H1 (cell line): Measurements from ENCODE around the gene TXNDC16. TPM values are rescaled to one million over a fixed set of nuclear protein-coding genes. Genes with fewer than 3 reads are reported as not detected.

ENCODE experiments used
- CTCF ChIA-PET: fragments of 300-600 bp; sonication (Branson Sonifier 250); formaldehyde crosslinking; loops from one replicate; lab custom pipeline; 2021; ENCODE audit not compliant: partially characterized antibody; lab: Charles Lee
- POLR2A ChIA-PET: fragments of 300-600 bp; sonication (Branson Sonifier 250); formaldehyde crosslinking; loops from one replicate; lab custom pipeline; 2021; ENCODE audit warnings: inconsistent platforms; ENCODE audit not compliant: partially characterized antibody; lab: Charles Lee
- DNase-seq, 2 experiments: peaks; one replicate each; pipeline versions ENCODE4 v3.0.0 to v3.0.0-alpha.2; 2010 to 2022; ENCODE audit warnings: low spot score in 2 of 2, low read depth in 1 of 2, mixed read lengths in 1 of 2
- FAIRE-seq: peaks from 2 replicates; lab custom pipeline; 2011; peaks lifted over from hg19 to GRCh38; lab: Jason Lieb, UNC
- H2AFZ ChIP-seq: 2 replicates; pipeline ENCODE4 v1.8.1; 2012; ENCODE audit warnings: low read length, inconsistent platforms
- H2AK5ac ChIP-seq: 2 replicates; pipeline ENCODE4 v1.6.1; 2013; ENCODE audit warnings: low read depth, low read length
- H2BK120ac ChIP-seq: replicated peaks from 2 replicates; pipeline ENCODE3; 2013; ENCODE audit warnings: low read depth, low read length, inconsistent platforms
- H2BK12ac ChIP-seq: 2 replicates; pipeline ENCODE4 v1.6.1; 2013; ENCODE audit warnings: low read depth, low read length
- H2BK15ac ChIP-seq: 2 replicates; pipeline ENCODE4 v1.6.1; 2013; ENCODE audit warnings: low read length
- H2BK20ac ChIP-seq: 2 replicates; pipeline ENCODE4 v1.6.1; 2013; ENCODE audit warnings: low read length
- H2BK5ac ChIP-seq: 2 replicates; pipeline ENCODE4 v1.6.1; 2013; ENCODE audit warnings: low read depth, low read length
- H3K14ac ChIP-seq: 2 replicates; pipeline ENCODE4 v1.6.1; 2013; ENCODE audit warnings: inconsistent platforms; ENCODE audit not compliant: insufficient read length
- H3K18ac ChIP-seq: 2 replicates; pipeline ENCODE4 v1.6.1; 2013; ENCODE audit warnings: low read length; ENCODE audit errors: extremely low read depth
- H3K23ac ChIP-seq: 2 replicates; pipeline ENCODE4 v1.6.1; 2013; ENCODE audit warnings: inconsistent platforms; ENCODE audit not compliant: insufficient read length
- H3K23me2 ChIP-seq: 2 replicates; pipeline ENCODE4 v1.6.1; 2013; ENCODE audit warnings: low read depth, low read length
- H3K27ac ChIP-seq: 2 replicates; pipeline ENCODE4 v1.6.1; 2011; ENCODE audit warnings: low read depth, low read length, inconsistent platforms
- H3K27me3 ChIP-seq, 4 experiments: replicated peaks in 1 of 4; 1 replicate in 1 of 4; 2 replicates in 3 of 4; pipeline versions ENCODE4 v1.6.1 to v1.8.1; 2011 to 2013; ENCODE audit warnings: low read length in 3 of 4, mild to moderate bottlenecking in 3 of 4, inconsistent platforms in 2 of 4, mixed read lengths in 2 of 4, moderate library complexity in 1 of 4; ENCODE audit not compliant: control insufficient read depth in 3 of 4, insufficient read depth in 3 of 4; ENCODE audit errors: extremely low read depth in 1 of 4
- H3K36me3 ChIP-seq, 4 experiments: 2 replicates each; pipeline versions ENCODE4 v1.6.1 to v1.8.1; 2011 to 2013; ENCODE audit warnings: mild to moderate bottlenecking in 4 of 4, low read length in 3 of 4, moderate library complexity in 2 of 4, control low read depth in 1 of 4, inconsistent platforms in 1 of 4; ENCODE audit not compliant: insufficient read depth in 4 of 4, control insufficient read depth in 2 of 4
- H3K4ac ChIP-seq: replicated peaks from 2 replicates; pipeline ENCODE3; 2013; ENCODE audit warnings: low read length, low read depth, mixed read lengths, inconsistent platforms; ENCODE audit not compliant: insufficient read length
- H3K4me1 ChIP-seq, 4 experiments: replicated peaks in 1 of 4; 1 replicate in 1 of 4; 2 replicates in 3 of 4; pipeline versions ENCODE4 v1.6.1 to v1.8.1; 2011 to 2013; ENCODE audit warnings: low read length in 3 of 4, inconsistent platforms in 2 of 4, mixed read lengths in 1 of 4; ENCODE audit not compliant: insufficient read depth in 4 of 4, control insufficient read depth in 3 of 4
- H3K4me2 ChIP-seq, 2 experiments: 2 replicates each; pipeline versions ENCODE4 v1.6.1 to v1.8.1; 2011 to 2013; ENCODE audit warnings: low read depth in 2 of 2, low read length in 2 of 2, control low read depth in 1 of 2, inconsistent platforms in 1 of 2, mild to moderate bottlenecking in 1 of 2; ENCODE audit not compliant: insufficient read depth in 1 of 2
- H3K4me3 ChIP-seq, 4 experiments: fragments of 200-600, 300-600 bp in 1 of 4; sonication (generic), shearing (Covaris generic), sonication (Bioruptor Twin) in 1 of 4; 2 replicates each; pipeline versions ENCODE4 v1.5.1 to v1.8.1; 2011 to 2016; ENCODE audit warnings: low read length in 4 of 4, low read depth in 3 of 4, control low read depth in 2 of 4, inconsistent platforms in 2 of 4, mild to moderate bottlenecking in 2 of 4, mixed read lengths in 1 of 4, moderate library complexity in 1 of 4; ENCODE audit not compliant: insufficient read depth in 2 of 4; ENCODE audit errors: extremely low read depth in 1 of 4
- H3K56ac ChIP-seq: replicated peaks from 2 replicates; pipeline ENCODE3; 2013; ENCODE audit warnings: low read depth, mild to moderate bottlenecking, mixed read lengths, low read length, inconsistent platforms; ENCODE audit not compliant: insufficient read length
- H3K79me1 ChIP-seq: 2 replicates; pipeline ENCODE4 v1.6.1; 2013; ENCODE audit warnings: low read depth, low read length, control low read depth
- H3K79me2 ChIP-seq, 2 experiments: 2 replicates each; pipeline versions ENCODE4 v1.6.1 to v1.8.1; 2012 to 2013; ENCODE audit warnings: low read length in 2 of 2, mild to moderate bottlenecking in 2 of 2, inconsistent platforms in 1 of 2; ENCODE audit not compliant: insufficient read depth in 2 of 2, control insufficient read depth in 1 of 2
- H3K9ac ChIP-seq, 4 experiments: replicated peaks in 1 of 4; 1 replicate in 1 of 4; 2 replicates in 3 of 4; pipeline versions ENCODE4 v1.6.1 to v1.8.1; 2011 to 2013; ENCODE audit warnings: low read depth in 3 of 4, low read length in 3 of 4, control low read depth in 2 of 4, mild to moderate bottlenecking in 2 of 4, moderate library complexity in 2 of 4, inconsistent platforms in 1 of 4; ENCODE audit errors: extremely low read depth in 1 of 4
- H3K9me3 ChIP-seq, 2 experiments: 2 replicates each; pipeline versions ENCODE4 v1.6.1 to v1.8.1; 2012 to 2013; ENCODE audit warnings: mild to moderate bottlenecking in 2 of 2, moderate library complexity in 2 of 2, control low read depth in 1 of 2, inconsistent platforms in 1 of 2, low read depth in 1 of 2, low read length in 1 of 2, mixed read lengths in 1 of 2; ENCODE audit not compliant: insufficient read depth in 2 of 2
- H4K20me1 ChIP-seq, 2 experiments: replicated peaks in 1 of 2; 2 replicates each; pipeline versions ENCODE3 to v1.8.1; 2011 to 2013; ENCODE audit warnings: inconsistent platforms in 2 of 2, low read length in 2 of 2, mild to moderate bottlenecking in 1 of 2; ENCODE audit not compliant: insufficient read depth in 2 of 2, control insufficient read depth in 1 of 2
- H4K5ac ChIP-seq: 2 replicates; pipeline ENCODE4 v1.6.1; 2013; ENCODE audit warnings: low read length, low read depth, mixed read lengths, inconsistent platforms; ENCODE audit not compliant: insufficient read length
- H4K8ac ChIP-seq: 2 replicates; pipeline ENCODE4 v1.8.0; 2013; ENCODE audit warnings: mild to moderate bottlenecking, moderate library complexity, low read length, inconsistent platforms; ENCODE audit not compliant: insufficient read depth; ENCODE audit errors: extremely low read depth
- H4K91ac ChIP-seq: replicated peaks from 2 replicates; pipeline ENCODE3; 2013; ENCODE audit warnings: low read length, mixed read lengths, inconsistent platforms; ENCODE audit not compliant: insufficient read length
- CHD1 ChIP-seq: IDR thresholded peaks from 2 replicates; pipeline ENCODE4 v1.6.1; 2012; ENCODE audit warnings: low read depth, low read length, improper control_type of control experiment
- FOSL1 ChIP-seq: IDR thresholded peaks from 2 replicates; pipeline ENCODE4 v1.6.1; 2011; ENCODE audit warnings: mild to moderate bottlenecking, low read depth, low read length, moderate library complexity; ENCODE audit not compliant: insufficient read depth
- SUZ12 ChIP-seq: fragments of 200-600 bp; sonication (generic); IDR thresholded peaks from 2 replicates; pipeline ENCODE4 v1.6.1; 2012; ENCODE audit warnings: mild to moderate bottlenecking, inconsistent platforms, low read length, moderate library complexity, mixed read lengths
- WGBS, 2 experiments: shearing (Covaris generic) in 1 of 2; methylation state at CpG; one replicate each; pipeline versions ENCODE4 v1.1.6 to v1.1.7; 2013 to 2015; ENCODE audit warnings: low lambda C conversion rate in 2 of 2, mixed read lengths in 2 of 2, inconsistent platforms in 1 of 2, low coverage in 1 of 2, missing lambda C conversion rate in 1 of 2; ENCODE audit not compliant: insufficient replicate concordance in 2 of 2, insufficient coverage in 1 of 2, insufficient read length in 1 of 2; ENCODE audit errors: extremely low coverage in 1 of 2, missing lambda C conversion rate in 1 of 2; 5-methylcytosine and 5-hydroxymethylcytosine counted together
- polyA plus RNA-seq, 7 experiments: library from polyadenylated mRNA; depleted of rRNA in 3 of 7; stranded (reverse) in 5 of 7; unstranded in 2 of 7; fragments of >200 nt in 5 of 7; fragments of 200-250 nt in 2 of 7; gene quantifications; 1 replicate in 5 of 7; 2 replicates in 1 of 7; 4 replicates in 1 of 7; pipeline versions ENCODE4 v1.2.1 to v1.2.3, GENCODE V29; 2011 to 2013; ENCODE audit warnings: missing spikeins in 2 of 7, mixed read lengths in 2 of 7
- total RNA-seq: library from RNA; stranded (reverse); fragmentation: NEBNext Ultra II Directional; extraction: Animal tissue kit (Norgen Biotek cat#: 25700); gene quantifications from 2 replicates; pipeline ENCODE4 v1.2.1, GENCODE V29; 2021

TXNDC16 gene
- total and polyA plus RNA-seq, 2 of the 8 experiments (the other 6 are each of a cell fraction or from before 2014, with no cell fraction given), result 6.7 to 14.3 TPM

GRCh38 chr14:52391881-52392615, 160.3 kb downstream of the TXNDC16 start:
- POLR2A ChIA-PET, result no interaction called here
- H3K23ac ChIP-seq, result no peak overlapping the region
- H3K23me2 ChIP-seq, result no peaks in the 10 kb centered on the region
- FAIRE-seq, result no peak
- no peaks in the 10 kb centered on the region for H3K79me2 ChIP-seq
- no peak overlapping the region for H3K27ac ChIP-seq
- no peak overlapping the region for H4K5ac ChIP-seq
- no peak overlapping the region for H3K56ac ChIP-seq
- H3K4me2 ChIP-seq, result no peak overlapping the region
- no peak overlapping the region for H4K8ac ChIP-seq
- no peaks in the 10 kb centered on the region for H3K79me1 ChIP-seq
- no peaks in the 10 kb centered on the region for H4K20me1 ChIP-seq
- H3K4ac ChIP-seq, result no peak overlapping the region
- no peak overlapping the region for H4K91ac ChIP-seq
- TF ChIP-seq SUZ12 (no peak), CHD1 (no peak), FOSL1 (no peak)
- TF ChIP-seq, all 59 proteins: peak for 0
- DNase-seq, result no peak
- CTCF ChIA-PET, result interaction anchor here (0.7 kb wide), 1 partner anchor 9 kb away, joined by 5 read pairs; no protein-coding TSS in a partner anchor
- Histone ChIP-seq H3K36me3 (no peaks in the 10 kb centered on the region), H2AK5ac (no peak overlapping the region), H3K4me1 (no peaks in the 10 kb centered on the region), H3K4me3 (no peak overlapping the region), H3K9ac (no peak overlapping the region), H2BK12ac (no peak overlapping the region), H3K9me3 (no peaks in the 10 kb centered on the region), H3K14ac (no peak overlapping the region), H3K18ac (no peak overlapping the region), H2BK20ac (no peak overlapping the region), H2AFZ (no peak overlapping the region), H2BK120ac (no peak overlapping the region), H3K27me3 (no peaks in the 10 kb centered on the region), H2BK5ac (no peak overlapping the region), H2BK15ac (no peak overlapping the region)
- 96% methylated on average over 4 of the region's 4 CpGs; no CpG with 5 or more reads in 1 of the 2 experiments for WGBS, 2 experiments
